Thyroid gland (tissue), 4 donors: ENCODE results near the gene UBR4. TPM values are rescaled to one million over a fixed set of nuclear protein-coding genes. Genes with fewer than 3 reads are reported as not detected.

Source experiments
- DNase-seq, 2 donors: peaks; one replicate each; pipeline ENCODE4 v3.0.0-alpha.2; 2019
- H3K27ac ChIP-seq, 3 donors: fragments of 200-600 bp; sonication (generic); 1 replicate in 2 of 3; 2 replicates in 1 of 3; pipeline ENCODE4 v1.5.1; 2016 to 2019; ENCODE audit warnings: mild to moderate bottlenecking in 1 of 3, moderate library complexity in 1 of 3
- H3K27me3 ChIP-seq: fragments of 200-600 bp; sonication (generic); one replicate; pipeline ENCODE4 v1.5.1; 2019
- H3K36me3 ChIP-seq, 2 donors: fragments of 200-600 bp; sonication (generic); one replicate each; pipeline ENCODE4 v1.5.1; 2016 to 2019
- H3K4me1 ChIP-seq, 2 donors: fragments of 200-600 bp; sonication (generic); one replicate each; pipeline ENCODE4 v1.5.1; 2017 to 2019
- H3K4me3 ChIP-seq, 3 donors: fragments of 200-600 bp; sonication (generic); replicated peaks in 1 of 3; 1 replicate in 2 of 3; 2 replicates in 1 of 3; pipeline ENCODE4 v1.5.1; 2016; ENCODE audit warnings: mild to moderate bottlenecking in 1 of 3
- H3K9me3 ChIP-seq: fragments of 200-600 bp; sonication (generic); one replicate; pipeline ENCODE4 v1.5.1; 2017
- CTCF ChIP-seq, 6 experiments: fragments of 200-600 bp in 3 of 6; fragments of 450-650 bp in 3 of 6; sonication (generic) in 3 of 6; IDR thresholded peaks; one replicate each; pipeline ENCODE4 v1.5.1; 2016 to 2019; ENCODE audit warnings: antibody characterized with exemption in 6 of 6, mild to moderate bottlenecking in 2 of 6, inconsistent platforms in 1 of 6, moderate library complexity in 1 of 6
- POLR2A ChIP-seq, 2 donors: fragments of 450-650 bp; IDR thresholded peaks; one replicate each; pipeline ENCODE4 v1.6.1; 2017; ENCODE audit warnings: antibody characterized with exemption in 2 of 2, mild to moderate bottlenecking in 2 of 2, moderate library complexity in 1 of 2
- WGBS, 2 donors: methylation state at CpG; one replicate each; pipeline ENCODE4 v1.1.5; 2017; 5-methylcytosine and 5-hydroxymethylcytosine counted together
- intact Hi-C: fragments of 100-400 bp; cut with DNase I; formaldehyde crosslinking; loops from one replicate; pipeline ENCODE4 v1.15.1; 2023
- total RNA-seq, 4 donors: library from RNA; depleted of rRNA; stranded (reverse); fragments of >200 nt; gene quantifications; one replicate each; pipeline ENCODE4 v1.2.3, GENCODE V29; 2016

The UBR4 gene
- total RNA-seq, 4 donors from 2014 or later, result 110 to 221 (median 160) TPM

GRCh38 chr1:19033926-19034680 is 176.0 kb downstream of the UBR4 start:
- TF ChIP-seq POLR2A (IDR thresholded peaks at IDR 0.05), result no peak
- TF ChIP-seq CTCF (IDR thresholded peaks at IDR 0.05), result no peak
- no peaks in the 10 kb centered on the region for H3K27me3 ChIP-seq
- no peaks in the 10 kb centered on the region for H3K36me3 ChIP-seq
- intact Hi-C loops, result no loop called here
- no peak overlapping the region for H3K4me3 ChIP-seq
- no peaks in the 10 kb centered on the region for H3K9me3 ChIP-seq
- H3K27ac ChIP-seq, result no peak overlapping the region
- no peaks in the 10 kb centered on the region for H3K4me1 ChIP-seq
- no peak for DNase-seq
- 82 to 84% methylated on average over 20 to 22 of the region's 22 CpGs for WGBS, 2 donors

GRCh38 chr1:19033515-19033839 is 176.6 kb downstream of the UBR4 start:
- H3K27me3 ChIP-seq, result no peaks in the 10 kb centered on the region
- 79 to 81% methylated on average over 8 of the region's 8 CpGs for WGBS, 2 donors
- no peak for TF ChIP-seq POLR2A (IDR thresholded peaks at IDR 0.05)
- TF ChIP-seq CTCF (IDR thresholded peaks at IDR 0.05), result no peak
- intact Hi-C loops, result no loop called here
- no peak for DNase-seq
- H3K27ac ChIP-seq, result no peak overlapping the region
- no peak overlapping the region for H3K4me3 ChIP-seq
- no peaks in the 10 kb centered on the region for H3K9me3 ChIP-seq
- H3K4me1 ChIP-seq, result no peaks in the 10 kb centered on the region
- H3K36me3 ChIP-seq, result no peaks in the 10 kb centered on the region

GRCh38 chr1:19032701-19033514 is 177.2 kb downstream of the UBR4 start:
- no peak for TF ChIP-seq POLR2A (IDR thresholded peaks at IDR 0.05)
- no peak for TF ChIP-seq CTCF (IDR thresholded peaks at IDR 0.05)

GRCh38 chr1:19032413-19032695 is 177.7 kb downstream of the UBR4 start:
- H3K27ac ChIP-seq, result no peak overlapping the region
- H3K36me3 ChIP-seq, result no peaks in the 10 kb centered on the region
- no peaks in the 10 kb centered on the region for H3K9me3 ChIP-seq
- no peaks in the 10 kb centered on the region for H3K4me1 ChIP-seq
- no peak for DNase-seq
- no peak overlapping the region for H3K4me3 ChIP-seq
- 92 to 94% methylated on average over 5 of the region's 5 CpGs for WGBS, 2 donors
- TF ChIP-seq CTCF (IDR thresholded peaks at IDR 0.05) (no peak), POLR2A (IDR thresholded peaks at IDR 0.05) (no peak)
- no peaks in the 10 kb centered on the region for H3K27me3 ChIP-seq
- intact Hi-C loops, result no loop called here

More at GRCh38 chr1:19032701-19033514, 177.2 kb downstream of the UBR4 start:
- 71 to 83% methylated on average over 12 to 16 of the region's 20 CpGs for WGBS, 2 donors
- no peak for DNase-seq
- no peaks in the 10 kb centered on the region for H3K9me3 ChIP-seq
- no peak overlapping the region for H3K4me3 ChIP-seq
- H3K27me3 ChIP-seq, result no peaks in the 10 kb centered on the region
- no peaks in the 10 kb centered on the region for H3K36me3 ChIP-seq
- intact Hi-C loops, result no loop called here
- no peak overlapping the region for H3K27ac ChIP-seq
- no peaks in the 10 kb centered on the region for H3K4me1 ChIP-seq
